Stimulated activated CD4-positive, alpha-beta T cell treated with anti-CD3 and anti-CD28 coated beads, TNF-alpha, amount 100 ng/mL, for 24 hours (primary cell): ENCODE results near the gene STK32C.
A peak's percentile ranks its signal among the peaks of the same experiment; 100 is the strongest.
"Not testable (repeated sequence)": the region's sequence is repeated elsewhere in the genome, so short reads cannot be mapped to it uniquely, and the experiment has no call there.

Source experiments
- DNase-seq, 3 experiments: peaks; one replicate each; pipeline ENCODE4 v3.0.0-alpha.2; 2020; ENCODE audit warnings: low read depth in 3 of 3

Gene STK32C

DNA sequence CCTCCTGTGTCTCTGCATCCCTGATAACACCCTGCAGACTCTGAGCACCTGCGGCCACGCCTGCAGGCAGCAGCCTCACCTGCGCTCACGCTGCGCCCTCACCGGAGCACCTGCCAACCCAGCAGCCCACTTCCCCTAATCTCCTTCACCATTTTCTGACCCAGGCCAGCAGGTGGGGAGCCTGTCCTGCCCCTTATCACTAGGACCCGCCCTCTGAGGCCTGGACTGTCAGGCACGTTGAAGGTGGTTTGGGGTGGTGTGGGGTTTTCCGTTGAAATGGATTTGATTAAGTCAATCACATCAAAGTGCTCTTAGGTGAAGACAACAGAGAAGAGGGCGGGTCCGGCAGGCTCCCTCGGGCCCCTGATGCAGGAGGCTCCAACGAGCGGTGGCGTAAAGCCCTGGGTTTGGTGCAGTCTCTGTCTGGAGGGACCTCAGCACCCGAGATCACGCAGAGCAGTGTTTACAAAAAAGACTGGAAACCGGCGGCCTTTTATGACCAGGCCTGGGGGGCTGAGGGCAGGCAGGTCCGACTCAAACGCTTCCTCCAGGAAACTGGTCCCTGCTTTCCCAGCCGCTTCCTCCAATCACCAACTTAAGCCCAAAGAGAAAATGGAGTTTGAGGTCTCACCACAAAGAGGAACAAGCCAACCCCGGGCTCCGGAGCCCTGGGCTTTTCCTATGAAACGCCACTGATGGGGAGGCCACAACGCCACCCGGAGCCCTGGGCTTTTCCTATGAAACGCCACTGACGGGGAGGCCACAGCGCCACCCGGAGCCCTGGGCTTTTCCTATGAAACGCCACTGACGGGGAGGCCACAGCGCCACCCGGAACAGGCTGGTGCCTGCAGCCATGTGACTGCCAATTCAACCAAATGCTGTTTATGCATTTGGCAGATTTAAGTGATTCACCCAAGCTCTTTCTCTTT lies 75.5 kb downstream of the STK32C start:
- DNase-seq = peak in 1 of 3 experiments; percentile 33

DNA sequence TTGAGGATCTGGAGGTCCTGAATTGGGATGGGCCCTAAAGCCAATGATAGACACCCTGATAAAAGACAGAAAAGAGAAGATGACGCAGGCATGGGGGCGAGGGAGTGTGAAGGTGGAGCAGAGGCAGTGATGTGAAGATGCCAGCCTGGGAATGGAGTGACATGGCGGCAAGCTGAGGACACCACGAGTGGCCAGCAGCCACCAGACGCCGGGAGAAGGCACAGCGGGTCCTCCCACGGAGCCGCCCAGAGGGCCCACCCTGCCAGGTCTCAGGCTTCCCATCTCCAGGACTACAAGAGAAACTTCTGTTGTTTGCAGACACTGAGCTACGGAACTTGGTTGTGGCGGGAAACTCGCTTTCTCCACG lies 76.1 kb downstream of the STK32C start:
- no peak for DNase-seq

DNA sequence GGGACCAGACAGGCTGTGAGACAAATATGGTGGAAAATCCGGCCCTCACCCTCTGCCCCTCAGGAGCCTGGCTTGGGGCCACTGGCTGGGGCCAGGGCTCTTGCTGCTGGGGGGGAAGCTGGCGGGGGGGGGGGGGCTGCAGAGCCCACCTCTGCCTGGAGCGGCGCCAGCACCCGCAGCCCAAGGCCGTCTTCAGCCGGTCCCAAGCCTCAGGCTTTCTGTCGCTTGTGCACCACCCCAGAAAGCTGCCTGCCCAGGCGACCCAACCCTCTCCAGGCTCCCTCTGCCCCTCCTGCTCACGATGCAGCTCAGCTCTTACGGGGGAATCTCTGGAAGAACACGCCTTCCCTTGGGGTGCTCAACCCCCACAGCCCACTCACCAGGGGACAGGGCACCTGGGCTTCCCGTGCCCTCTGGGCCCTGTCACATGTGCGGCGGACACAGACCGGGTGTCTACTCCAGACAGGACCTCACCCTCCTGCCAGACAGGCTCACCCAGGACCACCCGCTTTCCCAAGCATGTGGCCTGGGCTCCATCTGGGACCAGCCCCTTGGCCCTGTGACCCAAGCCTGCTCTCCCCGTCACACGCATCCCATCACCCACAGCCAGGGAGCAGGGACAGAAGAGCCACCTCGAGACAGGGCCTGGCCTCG lies 77.1 kb downstream of the STK32C start:
- DNase-seq = no peak

DNA sequence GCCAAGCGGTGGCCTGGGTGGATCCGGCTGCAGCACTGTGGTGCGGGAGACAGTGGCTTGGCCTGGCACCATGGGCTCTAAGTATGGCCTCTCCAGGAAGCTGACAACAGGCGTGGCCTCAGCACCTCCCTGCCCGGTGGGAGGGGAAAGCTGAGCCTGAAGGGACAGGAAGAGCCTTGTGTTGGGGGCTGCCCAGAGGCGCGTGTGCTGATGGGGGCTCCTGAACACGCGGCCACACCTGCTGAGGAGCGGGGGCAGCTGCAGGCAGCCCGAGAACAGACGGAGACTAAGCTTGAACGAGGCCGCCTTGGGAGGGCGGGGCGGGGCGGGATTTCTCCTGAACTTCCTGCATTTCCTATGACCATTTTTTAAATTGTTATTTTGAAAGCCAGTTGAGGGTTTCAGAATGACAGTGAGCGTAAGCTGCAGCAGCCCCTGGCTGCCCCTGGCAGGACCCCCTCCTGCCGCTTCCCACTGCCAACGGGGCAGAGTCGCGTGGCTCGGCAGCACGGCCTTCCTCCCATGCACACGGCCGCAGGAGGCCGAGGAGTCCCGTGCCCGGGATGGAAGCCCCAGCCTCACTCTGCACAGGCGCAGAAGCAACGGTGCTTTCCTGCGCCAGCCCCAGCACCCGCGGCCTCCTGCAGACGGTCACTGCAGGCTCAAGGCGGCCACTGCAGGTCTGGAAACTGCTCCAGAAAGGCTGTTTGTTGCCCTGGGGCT lies 77.8 kb downstream of the STK32C start:
- peak in 1 of 3 experiments; percentile 42 for DNase-seq

DNA sequence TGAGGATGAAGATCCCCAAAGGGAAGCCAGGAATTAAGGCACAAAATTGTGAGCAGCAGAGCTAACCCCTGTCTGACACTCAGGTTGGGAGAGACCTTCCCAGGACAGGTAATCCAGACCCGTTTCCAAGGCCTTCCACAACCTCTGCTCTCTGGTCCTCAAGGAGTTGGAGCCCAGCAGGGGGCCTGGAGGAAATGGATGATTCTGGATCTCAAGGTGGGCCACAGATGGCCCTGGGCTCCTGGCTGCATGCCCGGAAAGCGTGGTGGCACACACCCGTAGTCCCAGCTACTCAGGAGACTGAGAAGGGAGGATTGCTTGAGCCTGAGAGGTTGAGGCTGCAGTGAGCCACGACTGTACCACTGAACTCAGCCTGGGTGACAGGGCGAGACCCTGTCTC lies 78.7 kb downstream of the STK32C start:
- no peak for DNase-seq

DNA sequence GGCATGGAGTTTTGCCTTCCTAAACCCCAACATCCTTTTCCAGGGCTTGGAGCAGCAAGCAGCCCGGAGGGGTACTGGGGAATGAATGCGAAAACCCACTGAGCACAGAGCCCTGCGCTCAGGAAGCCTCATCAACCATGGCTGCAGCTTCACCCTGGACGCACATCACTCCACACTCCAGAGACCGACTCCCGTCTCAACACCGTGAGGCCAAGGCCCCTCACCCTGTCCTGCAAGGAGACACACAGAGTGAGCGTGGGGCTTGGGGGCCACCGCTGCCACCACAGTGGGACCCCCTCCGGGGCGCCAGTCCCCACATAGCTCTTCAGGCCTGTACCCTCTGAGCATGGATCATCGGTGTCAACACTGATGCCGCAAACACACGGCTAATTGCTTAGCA lies 79.1 kb downstream of the STK32C start:
- no peak for DNase-seq

DNA sequence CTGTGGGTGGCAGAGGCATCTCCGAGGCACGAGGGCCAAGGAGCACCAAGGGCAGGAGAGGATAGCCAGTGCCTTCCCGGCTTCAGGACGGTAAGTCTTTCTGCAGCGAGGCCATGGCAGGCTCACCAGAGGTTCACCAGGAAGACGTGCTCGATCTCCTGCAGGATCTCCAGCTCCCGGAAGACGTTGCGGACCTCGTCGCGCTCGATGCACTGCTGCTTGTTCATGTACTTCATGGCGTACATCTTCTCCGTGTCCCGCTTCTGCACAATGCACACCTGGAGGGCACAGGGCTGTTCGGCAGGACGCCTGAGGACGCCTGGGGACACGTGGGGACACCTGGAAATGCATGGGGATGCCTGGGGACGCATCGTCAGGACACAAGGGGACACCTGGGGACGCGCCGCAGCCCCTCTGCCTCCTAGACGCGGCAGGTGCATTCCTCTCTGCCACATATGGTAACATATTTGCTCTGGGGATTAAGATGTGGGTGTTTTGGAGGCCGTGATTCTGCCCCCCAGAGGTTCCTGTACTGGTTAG lies 79.8 kb downstream of the STK32C start:
- no peak for DNase-seq

DNA sequence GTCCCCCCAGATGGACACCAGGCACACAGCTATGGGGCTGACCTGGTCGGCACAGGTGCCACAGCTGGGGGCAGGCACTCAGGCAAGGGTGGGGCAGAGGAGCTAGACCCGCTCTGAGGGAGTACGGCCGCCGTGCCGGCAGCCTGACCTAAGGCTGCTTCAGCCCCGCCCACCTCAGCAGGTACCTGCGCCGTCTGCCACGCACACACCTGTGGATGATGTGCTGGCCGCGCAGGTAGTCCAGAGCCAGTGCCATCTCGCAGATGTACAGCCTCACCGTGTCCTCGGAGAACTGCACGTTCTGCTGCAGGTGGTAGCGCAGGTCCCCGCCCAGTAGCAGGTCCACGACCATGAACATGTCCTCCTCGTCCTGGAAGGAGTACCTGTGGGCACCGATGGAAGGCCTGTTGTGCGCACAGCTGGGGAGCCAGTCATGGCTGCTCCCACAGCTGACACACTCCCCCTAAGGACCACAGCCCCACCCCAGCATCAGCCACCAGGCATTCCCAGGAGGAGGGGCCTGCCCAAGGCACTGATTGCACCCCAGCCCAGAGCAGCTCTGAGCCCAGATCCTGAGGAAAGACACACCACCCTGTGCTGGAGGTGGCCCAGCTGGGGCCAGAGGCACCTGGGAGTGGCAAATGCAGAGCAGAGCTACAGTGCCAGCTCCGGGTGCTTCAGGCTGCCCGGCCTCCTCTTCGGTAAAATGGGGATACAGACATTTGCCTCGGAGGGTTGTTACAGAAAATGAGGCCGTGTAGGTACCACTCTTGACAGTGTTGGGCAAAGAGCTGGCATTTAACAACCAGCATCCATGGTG lies 81.0 kb downstream of the STK32C start:
- DNase-seq = no peak

DNA sequence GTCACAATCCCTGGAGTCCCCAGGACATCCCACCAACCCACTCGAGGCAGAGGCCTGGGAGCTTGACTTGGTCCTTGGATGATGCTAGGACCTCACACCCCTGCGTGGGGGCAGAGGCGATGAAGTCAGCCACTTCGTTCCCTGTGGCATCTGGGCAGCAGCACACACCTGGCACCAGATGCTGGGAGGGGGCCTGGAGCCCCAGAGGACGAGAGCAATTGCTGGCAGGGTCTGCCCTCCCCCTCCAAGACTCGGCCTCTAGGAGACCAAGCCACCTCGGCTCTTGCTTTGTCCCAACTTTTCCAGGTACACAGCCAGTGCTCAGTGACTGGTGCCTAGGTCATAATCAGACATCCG lies 81.9 kb downstream of the STK32C start:
- DNase-seq = no peak

DNA sequence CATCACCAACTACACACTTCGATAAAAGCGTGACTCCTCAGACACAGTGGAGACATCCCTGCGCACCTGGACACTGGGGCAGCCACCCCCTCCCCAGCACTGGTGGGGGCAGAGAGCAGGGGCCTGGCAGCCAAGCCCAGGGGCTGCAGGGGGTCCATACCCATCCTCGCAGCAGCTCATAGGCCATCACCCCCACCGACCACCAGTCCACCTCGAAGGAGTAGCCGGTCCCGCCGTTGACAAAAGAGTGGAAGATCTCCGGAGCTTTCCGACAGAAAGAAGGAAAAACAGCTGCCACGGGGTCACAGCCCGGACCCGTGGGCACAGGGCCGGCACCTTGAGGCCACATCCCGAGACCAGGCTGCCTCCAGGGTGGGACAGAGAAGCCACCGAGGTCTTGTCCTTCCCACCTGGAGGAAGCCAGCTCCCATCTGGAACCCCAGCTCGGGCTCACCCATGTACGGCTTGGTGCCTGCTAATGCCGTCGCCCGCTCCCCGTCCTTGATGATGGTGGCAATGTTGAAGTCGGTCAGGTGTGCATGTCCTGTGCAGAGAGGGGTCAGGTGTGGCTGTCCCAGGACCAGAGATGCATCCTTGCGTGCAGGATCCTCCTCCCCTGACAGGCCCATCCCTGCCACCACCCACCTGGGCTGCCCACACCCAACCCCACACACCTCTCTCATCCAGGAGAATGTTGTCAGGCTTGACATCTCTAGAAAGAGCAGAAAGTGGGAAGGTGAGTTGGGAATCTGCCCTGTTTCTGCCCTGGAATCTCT lies 82.5 kb downstream of the STK32C start:
- DNase-seq = no peak

DNA sequence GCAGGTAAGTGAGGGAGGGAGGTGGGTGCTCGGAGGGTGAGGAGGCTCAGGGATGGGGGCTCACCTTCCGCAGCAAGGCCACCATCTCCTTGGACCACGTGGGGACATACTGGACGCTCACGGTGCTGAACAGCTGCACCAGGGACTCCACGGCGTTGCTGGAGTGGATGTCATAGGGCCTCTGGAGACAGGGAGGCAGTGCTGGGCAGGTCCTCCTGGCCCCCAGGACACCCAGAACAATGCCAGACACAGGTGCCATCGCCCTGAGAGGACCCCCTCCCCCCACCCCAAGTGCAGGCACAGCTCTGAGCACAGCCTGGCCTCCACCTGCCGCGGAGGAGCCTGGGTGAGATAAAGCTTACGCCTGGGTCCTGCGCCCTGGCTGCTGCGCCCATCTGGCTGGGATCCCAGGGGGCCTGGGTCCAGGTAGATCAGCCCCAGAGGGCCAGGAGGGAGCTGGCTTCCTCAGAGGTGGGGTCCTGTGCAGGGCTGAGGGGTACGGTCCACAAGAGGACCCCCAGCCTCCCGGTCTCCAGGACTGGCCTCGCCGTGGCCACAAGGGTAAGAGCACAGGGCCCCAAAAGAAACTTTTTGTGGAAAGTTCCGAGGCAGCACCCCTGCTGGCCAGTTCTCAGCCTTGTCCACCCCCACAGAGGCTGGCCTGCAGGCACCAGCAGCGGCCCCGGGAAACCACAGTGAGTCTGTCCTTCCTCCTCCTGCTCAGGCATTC lies 83.2 kb downstream of the STK32C start:
- no peak for DNase-seq

DNA sequence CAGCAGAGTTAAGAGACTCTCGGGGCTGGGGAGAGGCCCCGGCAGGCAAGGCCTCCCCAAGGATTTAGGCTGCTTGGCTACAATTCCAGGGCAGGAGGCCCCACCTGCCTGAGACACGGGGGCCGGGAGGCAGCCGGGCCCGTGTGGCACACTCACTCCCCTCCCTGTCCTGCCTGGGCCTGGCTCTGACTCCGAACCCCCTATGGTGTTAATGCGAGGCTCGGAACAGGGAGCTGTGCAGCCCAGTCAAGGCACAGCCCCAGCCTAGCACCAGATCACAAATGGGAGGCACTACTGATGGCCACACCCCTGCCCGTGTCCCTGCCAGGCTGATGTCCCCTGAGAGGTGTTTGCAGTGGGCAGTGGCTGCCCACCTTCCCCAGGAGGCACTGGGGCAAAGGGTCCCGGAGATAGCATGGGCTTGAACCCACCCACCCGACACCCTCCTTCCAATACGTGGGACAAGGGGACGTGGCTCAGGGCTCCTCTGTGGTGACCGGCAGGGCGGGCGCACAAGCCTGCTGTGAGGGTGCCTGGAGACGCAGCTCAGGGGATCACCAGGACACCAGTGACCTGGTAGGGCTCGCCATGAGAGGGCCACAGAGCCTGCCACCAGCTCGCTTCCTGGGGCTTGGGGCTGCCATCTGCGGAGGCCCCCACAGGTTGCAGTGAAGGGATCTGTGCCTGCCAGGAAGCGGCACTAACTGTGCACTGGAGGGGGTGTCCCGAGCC lies 84.0 kb downstream of the STK32C start:
- no peak for DNase-seq

DNA sequence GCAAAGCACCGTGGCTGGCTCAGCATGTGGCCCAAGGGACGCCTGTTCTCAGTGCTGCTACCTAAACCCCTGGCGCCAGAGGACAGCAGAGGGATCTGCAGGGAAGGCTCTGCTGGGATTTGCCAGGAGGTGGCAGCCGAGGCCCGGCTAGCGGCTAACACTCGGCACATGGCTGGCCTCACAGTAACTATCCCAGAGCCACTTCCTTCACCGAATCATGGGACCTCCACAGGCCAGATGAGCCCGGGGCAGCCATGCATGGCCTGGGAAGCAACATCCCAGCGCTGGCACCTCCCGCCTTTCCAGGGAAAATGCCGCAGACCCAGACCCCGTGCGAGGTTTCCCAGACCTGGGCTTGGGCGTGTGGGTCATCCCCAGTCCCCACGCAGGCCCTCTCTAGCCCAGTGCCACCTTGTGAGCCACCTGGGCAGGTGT lies 84.6 kb downstream of the STK32C start:
- DNase-seq = peak; percentile 27 to 72 (median 51)

DNA sequence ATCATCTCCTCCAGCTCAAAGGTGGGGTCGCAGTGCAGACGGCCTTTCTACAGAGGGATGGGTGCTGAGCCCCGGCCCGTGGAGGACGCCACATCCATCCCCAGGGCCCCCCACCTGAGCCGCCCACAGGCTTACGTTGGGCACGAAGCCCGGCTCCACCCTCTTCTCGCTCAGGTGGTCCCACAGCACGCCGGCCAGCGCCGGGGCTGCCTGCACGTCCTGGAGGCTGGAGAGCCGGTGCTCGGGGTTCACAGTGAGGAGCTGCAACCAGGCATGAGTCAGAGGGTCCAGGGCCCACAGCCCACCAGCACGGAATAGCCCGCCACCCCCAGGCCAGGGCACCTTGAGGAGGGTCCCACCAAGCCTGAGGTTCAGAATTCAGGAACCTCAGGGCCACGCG lies 85.0 kb downstream of the STK32C start:
- DNase-seq = no peak

DNA sequence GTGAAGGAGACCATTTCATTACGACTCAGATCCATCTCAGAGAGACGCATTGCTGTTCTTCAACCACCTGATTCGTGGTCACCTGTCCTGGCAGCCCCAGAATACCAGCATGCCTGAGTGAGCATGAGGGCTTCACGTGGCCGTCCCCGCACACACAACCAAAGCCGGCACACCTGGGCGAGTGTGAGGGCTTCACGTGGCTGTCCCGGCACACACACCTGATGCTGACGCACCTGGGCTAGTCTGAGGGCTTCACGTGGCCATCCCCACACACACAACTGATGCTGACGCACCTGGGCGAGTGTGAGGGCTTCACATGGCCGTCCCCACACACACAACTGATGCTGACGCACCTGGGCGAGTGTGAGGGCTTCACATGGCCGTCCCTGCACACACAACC lies 86.8 kb downstream of the STK32C start:
- not testable (repeated sequence) for DNase-seq

DNA sequence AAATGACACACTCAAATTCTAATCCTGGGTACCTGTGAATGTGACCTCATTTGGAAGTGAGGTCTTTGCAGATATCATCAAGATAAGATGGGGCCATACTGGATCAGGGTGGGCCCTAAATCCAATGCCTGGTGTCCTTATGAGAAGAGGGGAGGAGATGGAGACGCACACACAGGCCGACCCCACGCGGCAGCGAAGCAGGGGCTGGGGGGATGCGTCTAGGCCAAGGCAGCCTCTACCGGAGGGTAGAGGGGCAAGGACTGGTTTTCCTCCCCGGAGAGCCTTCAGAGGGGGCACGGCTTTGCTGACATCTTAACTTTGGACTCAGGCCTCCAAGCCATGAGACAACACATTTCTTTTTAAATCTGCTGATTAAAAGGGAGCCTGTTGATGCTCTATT lies 87.7 kb downstream of the STK32C start:
- DNase-seq = no peak

DNA sequence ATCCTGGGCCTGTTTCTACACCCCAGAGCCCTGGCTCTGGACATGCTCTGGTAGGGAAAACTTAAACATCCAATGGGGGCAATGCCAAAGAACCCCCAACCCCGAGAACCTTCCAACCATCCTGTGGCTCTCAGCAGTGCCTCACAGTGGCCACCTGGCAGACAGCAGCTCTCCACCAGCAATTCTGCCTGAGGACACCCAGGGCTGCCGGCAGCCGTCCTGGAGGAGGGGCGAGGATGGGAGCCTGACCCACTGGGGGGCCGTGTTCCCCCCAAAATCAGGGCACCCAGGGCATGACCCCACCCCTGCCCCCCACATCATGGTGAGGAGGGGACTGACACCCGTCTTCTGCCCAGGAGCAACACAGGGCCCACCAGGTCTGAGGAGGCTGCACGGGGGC lies 88.3 kb downstream of the STK32C start:
- DNase-seq = no peak

DNA sequence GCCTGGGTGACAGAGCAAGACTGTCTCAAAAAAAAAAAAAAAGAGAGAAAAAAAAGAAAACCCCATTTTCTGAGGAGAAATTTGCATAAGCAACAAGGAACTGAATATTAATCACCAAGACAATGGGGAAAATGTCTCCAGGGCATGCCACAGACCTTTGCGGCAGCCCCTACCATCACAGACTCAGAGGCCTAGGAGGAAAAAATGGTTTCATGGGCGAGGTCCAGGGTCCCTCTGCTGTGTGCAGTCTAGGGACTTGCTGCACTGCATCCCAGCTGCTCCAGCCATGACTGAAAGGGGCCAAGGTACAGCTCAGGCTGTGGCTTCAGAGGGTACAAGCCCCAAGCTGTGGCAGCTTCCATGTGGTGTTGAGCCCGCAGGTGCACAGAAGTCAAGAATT lies 91.3 kb downstream of the STK32C start:
- not testable (repeated sequence) for DNase-seq

DNA sequence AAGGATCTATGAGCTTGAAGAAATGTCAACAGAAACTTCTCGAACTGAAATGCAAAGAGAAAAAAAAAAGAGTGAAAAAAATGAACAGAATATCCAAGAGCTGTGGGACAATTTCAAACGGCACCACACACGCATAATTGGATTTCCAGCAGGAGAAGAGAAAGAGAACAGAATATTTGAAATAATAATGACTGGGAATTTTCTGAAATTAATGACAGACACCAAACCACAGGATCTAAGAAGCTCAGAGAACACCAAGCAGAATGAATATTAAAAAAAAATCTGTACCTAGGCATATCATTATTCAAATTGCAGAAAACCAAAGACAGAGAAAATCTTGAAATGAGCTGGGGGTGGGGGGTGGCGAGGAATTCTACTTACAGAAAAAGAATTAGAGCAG lies 93.8 kb downstream of the STK32C start:
- DNase-seq = no peak
